ENCODE results near the gene PTPRJ.

DNA sequence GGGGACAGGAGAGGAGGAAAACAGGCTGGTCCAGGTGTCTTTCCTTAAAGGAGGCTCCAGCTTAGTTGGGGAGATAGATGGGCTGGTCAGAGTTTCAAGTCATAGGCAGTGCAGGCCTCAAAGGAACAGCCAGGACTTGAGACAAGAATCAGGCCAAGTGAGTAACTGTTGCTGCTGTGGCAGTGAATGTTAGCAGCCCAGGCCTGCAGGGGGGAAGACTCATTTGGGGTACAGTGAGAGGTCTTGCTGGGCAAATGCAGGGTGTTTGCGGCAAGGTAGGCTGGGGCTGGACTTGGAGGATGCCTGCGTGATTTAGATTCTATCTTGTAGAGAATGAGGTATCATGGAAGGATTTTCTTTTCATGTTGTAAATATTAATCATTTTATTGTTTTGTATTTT, 24.1 kb downstream of the PTPRJ start:
- TF ChIP-seq, protein P1, sequence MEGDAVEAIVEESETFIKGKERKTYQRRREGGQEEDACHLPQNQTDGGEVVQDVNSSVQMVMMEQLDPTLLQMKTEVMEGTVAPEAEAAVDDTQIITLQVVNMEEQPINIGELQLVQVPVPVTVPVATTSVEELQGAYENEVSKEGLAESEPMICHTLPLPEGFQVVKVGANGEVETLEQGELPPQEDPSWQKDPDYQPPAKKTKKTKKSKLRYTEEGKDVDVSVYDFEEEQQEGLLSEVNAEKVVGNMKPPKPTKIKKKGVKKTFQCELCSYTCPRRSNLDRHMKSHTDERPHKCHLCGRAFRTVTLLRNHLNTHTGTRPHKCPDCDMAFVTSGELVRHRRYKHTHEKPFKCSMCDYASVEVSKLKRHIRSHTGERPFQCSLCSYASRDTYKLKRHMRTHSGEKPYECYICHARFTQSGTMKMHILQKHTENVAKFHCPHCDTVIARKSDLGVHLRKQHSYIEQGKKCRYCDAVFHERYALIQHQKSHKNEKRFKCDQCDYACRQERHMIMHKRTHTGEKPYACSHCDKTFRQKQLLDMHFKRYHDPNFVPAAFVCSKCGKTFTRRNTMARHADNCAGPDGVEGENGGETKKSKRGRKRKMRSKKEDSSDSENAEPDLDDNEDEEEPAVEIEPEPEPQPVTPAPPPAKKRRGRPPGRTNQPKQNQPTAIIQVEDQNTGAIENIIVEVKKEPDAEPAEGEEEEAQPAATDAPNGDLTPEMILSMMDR (conservative IDR thresholded peaks at IDR 0.05 in 1 of 2, IDR thresholded peaks at IDR 0.05 in 1 of 2; ENCODE audit: low read depth in 1 of 2, low read length in 2 of 2), result no peak
- TF ChIP-seq EZH2 (IDR thresholded peaks at IDR 0.05; ENCODE audit: low read length, missing control alignments), result no peak
